ENCODE measurements around the gene KIF26A. TPM values are rescaled to one million over a fixed set of nuclear protein-coding genes. Genes with fewer than 3 reads are reported as not detected.

The KIF26A gene
- total RNA-seq, 4 donors from 2014 or later = 2.1 to 6.1 (median 4.6) TPM

DNA sequence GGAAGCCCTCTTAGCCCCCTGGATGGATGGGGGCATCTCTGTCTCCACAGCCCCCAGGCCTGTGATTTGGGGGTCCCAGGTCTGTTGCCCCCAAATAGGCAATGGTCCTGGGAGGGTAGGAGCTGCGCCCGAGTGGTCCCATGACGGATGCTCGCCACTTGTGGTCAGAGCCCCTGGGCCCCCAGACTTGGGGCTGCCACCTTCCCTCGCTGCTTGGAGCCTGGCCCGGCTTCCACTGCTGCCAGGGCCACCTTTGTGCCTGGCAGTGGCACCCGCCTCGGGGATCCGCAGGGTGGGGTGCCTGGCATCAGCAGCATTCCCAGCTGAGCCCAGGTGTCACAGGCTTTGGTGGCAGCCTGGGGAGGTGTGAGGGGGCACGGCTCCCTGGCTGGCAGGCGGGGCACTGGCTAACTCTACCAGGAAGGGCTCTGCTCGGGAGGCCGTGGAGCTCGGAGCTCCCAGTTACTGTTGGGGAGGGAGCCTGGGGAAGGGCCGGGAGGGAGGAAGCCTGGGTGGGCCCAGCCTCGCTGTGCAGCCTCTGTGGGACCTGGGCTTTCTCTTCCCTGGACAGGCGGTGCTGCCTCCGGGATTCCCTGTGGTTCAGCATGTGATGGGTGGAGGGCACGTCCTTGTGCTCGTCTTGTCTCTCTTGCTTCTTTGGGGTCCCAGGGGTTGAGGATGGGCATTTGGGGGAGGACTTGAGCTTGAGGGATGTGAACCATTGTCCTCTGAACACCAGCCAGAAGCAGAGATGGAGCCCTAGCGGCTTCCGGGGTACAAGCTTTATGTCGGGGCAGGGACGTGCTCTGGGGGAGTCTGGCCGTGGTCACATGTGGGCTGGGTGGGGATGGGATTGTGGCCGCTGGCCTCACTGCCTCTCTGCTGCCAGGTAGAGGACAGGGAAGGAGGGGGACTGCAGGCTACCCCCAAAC, 5.4 kb downstream of the KIF26A start:
- TF ChIP-seq EP300 (IDR thresholded peaks at IDR 0.05) (no peak), POLR2AphosphoS5 (IDR thresholded peaks at IDR 0.05) (no peak)
- H3K27me3 ChIP-seq = peaks cover 33% of the 10 kb centered on the region
- no peaks in the 10 kb centered on the region for H3K9me3 ChIP-seq
- 81% methylated on average over 19 of the region's 26 CpGs for WGBS
- no peak overlapping the region for H3K4me3 ChIP-seq
- H3K4me1 ChIP-seq = peaks cover 25% of the 10 kb centered on the region
- no peak overlapping the region for H3K27ac ChIP-seq
- no peaks in the 10 kb centered on the region for H3K36me3 ChIP-seq
- DNase-seq (ENCODE audit: low spot score in 2 of 2) = peak in 1 of 2 donors; percentile 77

DNA sequence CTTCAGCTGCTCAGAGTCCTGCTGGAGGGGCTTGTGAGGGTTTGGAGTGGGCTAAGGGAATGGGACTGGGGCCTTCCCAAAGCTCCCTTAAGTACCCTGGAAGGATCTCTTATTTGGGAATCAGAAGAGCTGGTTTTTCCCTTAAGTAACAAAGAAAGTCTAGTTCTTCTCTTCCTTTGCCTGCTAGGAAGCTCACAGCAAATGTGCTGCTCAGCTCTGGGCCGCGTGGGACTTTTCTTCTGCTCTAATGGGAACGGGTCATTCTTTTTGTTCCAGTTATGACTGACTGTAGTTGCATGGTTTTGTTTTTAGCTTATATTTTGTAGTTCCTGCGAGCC, 6.0 kb downstream of the KIF26A start:
- WGBS = 81% methylated on average over 4 of the region's 4 CpGs
- TF ChIP-seq POLR2A (IDR thresholded peaks at IDR 0.05) (no peak), CTCF (IDR thresholded peaks at IDR 0.05) (no peak)
- Histone ChIP-seq H3K27ac (no peak overlapping the region), H3K9me3 (no peaks in the 10 kb centered on the region), H3K27me3 (peaks cover 27% of the 10 kb centered on the region), H3K36me3 (no peaks in the 10 kb centered on the region), H3K4me3 (no peak overlapping the region), H3K4me1 (peaks cover 19% of the 10 kb centered on the region)
- no peak for DNase-seq (ENCODE audit: low spot score in 2 of 2)

- no peak overlapping the region for H3K27ac ChIP-seq
- H3K27me3 ChIP-seq = peaks cover 20% of the 10 kb centered on the region
- H3K9me3 ChIP-seq = no peaks in the 10 kb centered on the region
- peaks cover 13% of the 10 kb centered on the region for H3K4me1 ChIP-seq
- peak; percentile 64 to 77 for DNase-seq (ENCODE audit: low spot score in 2 of 2)
- WGBS = 87% methylated on average over 29 of the region's 37 CpGs
- H3K36me3 ChIP-seq = no peaks in the 10 kb centered on the region
- no peak overlapping the region for H3K4me3 ChIP-seq
- TF ChIP-seq POLR2AphosphoS5 (IDR thresholded peaks at IDR 0.05) = no peak
- TF ChIP-seq CTCF (IDR thresholded peaks at IDR 0.05) = no peak
- TF ChIP-seq POLR2A (IDR thresholded peaks at IDR 0.05) = no peak
- no peak for TF ChIP-seq EP300 (IDR thresholded peaks at IDR 0.05)
These were observed 6.8 kb downstream of the KIF26A start for GRCh38 chr14:104144911-104145825.

DNA sequence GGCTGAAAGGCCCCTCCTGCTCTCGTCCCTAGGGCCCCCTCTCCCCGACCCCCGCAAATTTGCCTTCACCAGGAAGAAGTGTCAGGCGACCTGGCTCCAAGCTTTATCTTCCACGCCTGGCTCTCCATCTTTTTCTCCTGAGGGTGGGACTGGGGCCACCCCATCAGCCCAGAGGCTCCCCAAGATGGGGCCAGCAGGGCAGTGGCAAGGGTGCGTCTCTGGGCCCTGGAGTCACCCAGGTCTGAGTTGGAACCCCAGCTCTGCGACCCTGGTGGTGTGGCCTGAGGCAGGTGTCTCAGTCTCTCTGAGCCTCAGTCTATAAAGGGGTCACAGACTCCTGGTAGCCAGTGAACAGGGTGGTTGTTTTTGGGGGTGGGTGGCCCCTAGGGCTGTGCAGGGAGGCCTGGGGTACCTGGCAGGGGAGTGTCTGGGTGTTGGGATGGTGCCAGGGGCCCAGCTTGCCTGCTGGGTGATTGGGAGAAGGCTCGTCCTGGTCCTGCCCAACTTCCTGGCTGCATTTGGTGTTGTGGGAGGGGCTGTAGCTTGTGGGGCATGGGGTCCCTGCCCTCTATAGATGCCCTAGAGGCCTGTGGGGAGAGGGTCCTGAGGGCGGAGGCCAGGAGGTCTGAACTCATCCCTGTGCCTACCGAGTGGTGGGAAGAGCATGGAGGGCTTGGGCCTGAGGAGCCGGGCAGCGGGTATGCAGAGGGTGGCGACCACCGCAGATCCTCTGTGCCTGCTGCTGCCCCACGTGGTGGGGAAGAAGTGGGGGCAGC, 7.6 kb downstream of the KIF26A start:
- H3K4me1 ChIP-seq = peaks cover 15% of the 10 kb centered on the region
- TF ChIP-seq POLR2AphosphoS5 (IDR thresholded peaks at IDR 0.05) (no peak), CTCF (IDR thresholded peaks at IDR 0.05) (no peak), POLR2A (IDR thresholded peaks at IDR 0.05) (no peak), EP300 (IDR thresholded peaks at IDR 0.05) (no peak)
- no peak overlapping the region for H3K4me3 ChIP-seq
- DNase-seq (ENCODE audit: low spot score in 2 of 2) = peak; percentile 57 to 67
- H3K36me3 ChIP-seq = no peaks in the 10 kb centered on the region
- H3K27ac ChIP-seq = no peak overlapping the region
- H3K9me3 ChIP-seq = no peaks in the 10 kb centered on the region
- peaks cover 15% of the 10 kb centered on the region for H3K27me3 ChIP-seq
- WGBS = 90% methylated on average over 14 of the region's 15 CpGs

DNA sequence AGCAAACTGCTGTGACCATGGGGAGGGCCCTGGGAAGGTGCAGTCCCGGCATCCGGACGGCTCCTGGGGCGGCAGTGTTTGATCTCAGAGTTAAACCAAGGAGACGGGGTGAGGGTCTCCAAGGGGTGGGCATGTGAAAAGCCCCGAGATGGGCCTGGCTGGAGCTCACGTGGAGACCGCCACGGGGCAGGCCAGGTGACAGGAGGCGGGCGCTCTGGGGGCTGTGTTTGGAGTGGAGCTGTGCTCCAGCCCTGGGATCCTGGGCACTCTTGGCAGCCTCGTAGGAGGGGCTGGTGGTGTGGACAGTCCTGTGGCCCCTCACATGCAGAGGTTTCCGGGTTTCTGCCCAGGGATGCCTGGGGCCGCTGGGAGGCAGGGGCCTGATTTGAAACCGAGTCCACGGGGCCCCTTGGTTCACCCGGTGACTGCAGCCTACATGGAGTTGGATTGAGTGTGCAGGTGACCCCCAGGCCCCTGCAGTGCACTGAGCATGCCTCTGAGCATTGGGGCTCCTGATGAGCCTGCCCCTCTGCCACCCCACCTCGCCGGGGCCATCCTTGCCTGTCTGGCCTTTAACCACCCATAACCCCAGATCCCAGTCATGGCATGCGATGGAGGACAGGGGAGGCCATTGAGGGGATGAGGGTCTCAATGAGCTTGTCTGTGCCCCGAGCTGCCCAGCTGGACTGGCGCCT, 8.4 kb downstream of the KIF26A start:
- peak; percentile 55 to 70 for DNase-seq (ENCODE audit: low spot score in 2 of 2)
- no peak overlapping the region for H3K27ac ChIP-seq
- peaks cover 15% of the 10 kb centered on the region for H3K27me3 ChIP-seq
- H3K4me3 ChIP-seq = no peak overlapping the region
- WGBS = 88% methylated on average over 13 of the region's 22 CpGs
- no peaks in the 10 kb centered on the region for H3K36me3 ChIP-seq
- H3K4me1 ChIP-seq = peaks cover 15% of the 10 kb centered on the region
- no peaks in the 10 kb centered on the region for H3K9me3 ChIP-seq
- TF ChIP-seq POLR2A (IDR thresholded peaks at IDR 0.05) = no peak
- no peak for TF ChIP-seq EP300 (IDR thresholded peaks at IDR 0.05)
- TF ChIP-seq POLR2AphosphoS5 (IDR thresholded peaks at IDR 0.05) = no peak
- no peak for TF ChIP-seq CTCF (IDR thresholded peaks at IDR 0.05)
